Measurements from ENCODE around the gene SPRED2. TPM values are rescaled to one million over a fixed set of nuclear protein-coding genes. Genes with fewer than 3 reads are reported as not detected.

Gene SPRED2
- total and polyA plus RNA-seq, 4 donors, result 6.7 to 7.5 (median 7.1) TPM

DNA sequence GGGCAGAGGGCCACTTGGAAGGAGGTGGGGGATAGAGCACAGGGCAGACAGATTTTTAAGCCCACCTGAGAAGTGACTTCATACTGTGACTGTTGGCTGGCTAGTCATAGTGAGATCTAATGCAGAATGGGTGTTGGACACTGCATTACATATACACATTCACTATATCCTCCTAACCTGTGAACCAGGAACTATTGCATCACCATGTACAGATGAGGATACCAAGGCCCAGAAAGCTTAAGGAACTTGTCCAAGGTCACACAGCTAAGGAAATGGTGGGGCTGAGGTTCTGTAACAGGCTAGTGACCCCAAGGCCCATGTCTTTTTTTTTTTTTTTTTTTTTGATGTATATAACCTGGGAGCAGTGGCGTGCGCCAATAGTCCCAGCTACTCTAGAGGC is 49.6 kb upstream of the SPRED2 start:
- no peak overlapping the region for H3K4me3 ChIP-seq (ENCODE audit: low read depth in 1 of 3, low read length in 3 of 3)
- no peaks in the 10 kb centered on the region for H3K4me1 ChIP-seq (ENCODE audit: control insufficient read depth in 4 of 4, insufficient read depth in 4 of 4, low read length in 3 of 4)
- H3K27ac ChIP-seq (ENCODE audit: low read depth in 1 of 2, low read length in 2 of 2), result no peak overlapping the region
- no peak for DNase-seq (ENCODE audit: low spot score)
- WGBS, result 98% methylated on average over 2 of the region's 2 CpGs
- H3K9ac ChIP-seq (ENCODE audit: low read depth in 1 of 2, low read length in 2 of 2), result no peak overlapping the region
- H3K9me3 ChIP-seq (ENCODE audit: control insufficient read depth in 4 of 4, low read length in 3 of 4), result no peaks in the 10 kb centered on the region
- no peak for TF ChIP-seq RAD21 (IDR thresholded peaks at IDR 0.05)
- TF ChIP-seq YY1 (IDR thresholded peaks at IDR 0.05), result no peak
- TF ChIP-seq, protein P1, sequence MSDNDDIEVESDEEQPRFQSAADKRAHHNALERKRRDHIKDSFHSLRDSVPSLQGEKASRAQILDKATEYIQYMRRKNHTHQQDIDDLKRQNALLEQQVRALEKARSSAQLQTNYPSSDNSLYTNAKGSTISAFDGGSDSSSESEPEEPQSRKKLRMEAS (IDR thresholded peaks at IDR 0.05), result no peak
- TF ChIP-seq RXRA (IDR thresholded peaks at IDR 0.05), result no peak
- TF ChIP-seq FOXA2 (IDR thresholded peaks at IDR 0.05), result no peak
- no peak for TF ChIP-seq GABPA (IDR thresholded peaks at IDR 0.05 in 1 of 2, conservative IDR thresholded peaks at IDR 0.05 in 1 of 2)
- TF ChIP-seq ATF3 (IDR thresholded peaks at IDR 0.05), result no peak
- no peak for TF ChIP-seq HNF4A (conservative IDR thresholded peaks at IDR 0.05)
- TF ChIP-seq, protein P2, sequence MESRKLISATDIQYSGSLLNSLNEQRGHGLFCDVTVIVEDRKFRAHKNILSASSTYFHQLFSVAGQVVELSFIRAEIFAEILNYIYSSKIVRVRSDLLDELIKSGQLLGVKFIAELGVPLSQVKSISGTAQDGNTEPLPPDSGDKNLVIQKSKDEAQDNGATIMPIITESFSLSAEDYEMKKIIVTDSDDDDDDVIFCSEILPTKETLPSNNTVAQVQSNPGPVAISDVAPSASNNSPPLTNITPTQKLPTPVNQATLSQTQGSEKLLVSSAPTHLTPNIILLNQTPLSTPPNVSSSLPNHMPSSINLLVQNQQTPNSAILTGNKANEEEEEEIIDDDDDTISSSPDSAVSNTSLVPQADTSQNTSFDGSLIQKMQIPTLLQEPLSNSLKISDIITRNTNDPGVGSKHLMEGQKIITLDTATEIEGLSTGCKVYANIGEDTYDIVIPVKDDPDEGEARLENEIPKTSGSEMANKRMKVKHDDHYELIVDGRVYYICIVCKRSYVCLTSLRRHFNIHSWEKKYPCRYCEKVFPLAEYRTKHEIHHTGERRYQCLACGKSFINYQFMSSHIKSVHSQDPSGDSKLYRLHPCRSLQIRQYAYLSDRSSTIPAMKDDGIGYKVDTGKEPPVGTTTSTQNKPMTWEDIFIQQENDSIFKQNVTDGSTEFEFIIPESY (IDR thresholded peaks at IDR 0.05), result no peak
- TF ChIP-seq NR2F2 (IDR thresholded peaks at IDR 0.05), result no peak
- TF ChIP-seq, protein P3, sequence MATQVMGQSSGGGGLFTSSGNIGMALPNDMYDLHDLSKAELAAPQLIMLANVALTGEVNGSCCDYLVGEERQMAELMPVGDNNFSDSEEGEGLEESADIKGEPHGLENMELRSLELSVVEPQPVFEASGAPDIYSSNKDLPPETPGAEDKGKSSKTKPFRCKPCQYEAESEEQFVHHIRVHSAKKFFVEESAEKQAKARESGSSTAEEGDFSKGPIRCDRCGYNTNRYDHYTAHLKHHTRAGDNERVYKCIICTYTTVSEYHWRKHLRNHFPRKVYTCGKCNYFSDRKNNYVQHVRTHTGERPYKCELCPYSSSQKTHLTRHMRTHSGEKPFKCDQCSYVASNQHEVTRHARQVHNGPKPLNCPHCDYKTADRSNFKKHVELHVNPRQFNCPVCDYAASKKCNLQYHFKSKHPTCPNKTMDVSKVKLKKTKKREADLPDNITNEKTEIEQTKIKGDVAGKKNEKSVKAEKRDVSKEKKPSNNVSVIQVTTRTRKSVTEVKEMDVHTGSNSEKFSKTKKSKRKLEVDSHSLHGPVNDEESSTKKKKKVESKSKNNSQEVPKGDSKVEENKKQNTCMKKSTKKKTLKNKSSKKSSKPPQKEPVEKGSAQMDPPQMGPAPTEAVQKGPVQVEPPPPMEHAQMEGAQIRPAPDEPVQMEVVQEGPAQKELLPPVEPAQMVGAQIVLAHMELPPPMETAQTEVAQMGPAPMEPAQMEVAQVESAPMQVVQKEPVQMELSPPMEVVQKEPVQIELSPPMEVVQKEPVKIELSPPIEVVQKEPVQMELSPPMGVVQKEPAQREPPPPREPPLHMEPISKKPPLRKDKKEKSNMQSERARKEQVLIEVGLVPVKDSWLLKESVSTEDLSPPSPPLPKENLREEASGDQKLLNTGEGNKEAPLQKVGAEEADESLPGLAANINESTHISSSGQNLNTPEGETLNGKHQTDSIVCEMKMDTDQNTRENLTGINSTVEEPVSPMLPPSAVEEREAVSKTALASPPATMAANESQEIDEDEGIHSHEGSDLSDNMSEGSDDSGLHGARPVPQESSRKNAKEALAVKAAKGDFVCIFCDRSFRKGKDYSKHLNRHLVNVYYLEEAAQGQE (IDR thresholded peaks at IDR 0.05), result no peak
- no peak for TF ChIP-seq CTCF (IDR thresholded peaks at IDR 0.05; ENCODE audit: low read depth, low read length, missing input control)
- no peak for TF ChIP-seq FOXA1 (IDR thresholded peaks at IDR 0.05)
- no peak for TF ChIP-seq SP1 (IDR thresholded peaks at IDR 0.05)
- TF ChIP-seq JUND (IDR thresholded peaks at IDR 0.05), result no peak
- no peak for TF ChIP-seq EGR1 (IDR thresholded peaks at IDR 0.05; ENCODE audit: low read depth in 2 of 2)
- H3K36me3 ChIP-seq (ENCODE audit: control insufficient read depth in 4 of 4, insufficient read depth in 3 of 4, low read depth in 1 of 4, low read length in 3 of 4), result no peaks in the 10 kb centered on the region
- H3K27me3 ChIP-seq (ENCODE audit: control insufficient read depth in 4 of 4, insufficient read depth in 4 of 4, low read length in 3 of 4), result peaks cover 0 to 2% (median 0%) of the 10 kb centered on the region in 4 donors

- 76% methylated on average over 12 of the region's 12 CpGs for WGBS
- no peak for TF ChIP-seq TAF1 (conservative IDR thresholded peaks at IDR 0.05)
- no peak for TF ChIP-seq JUND (IDR thresholded peaks at IDR 0.05)
- TF ChIP-seq NR2F2 (IDR thresholded peaks at IDR 0.05), result no peak
- TF ChIP-seq HNF4G (IDR thresholded peaks at IDR 0.05), result no peak
- TF ChIP-seq, protein P2 (IDR thresholded peaks at IDR 0.05), result no peak
- no peak for TF ChIP-seq GABPA (IDR thresholded peaks at IDR 0.05 in 1 of 2, conservative IDR thresholded peaks at IDR 0.05 in 1 of 2)
- TF ChIP-seq FOXA1 (IDR thresholded peaks at IDR 0.05), result no peak
- TF ChIP-seq ATF3 (IDR thresholded peaks at IDR 0.05), result no peak
- TF ChIP-seq CTCF (IDR thresholded peaks at IDR 0.05; ENCODE audit: low read depth, low read length, missing input control), result no peak
- TF ChIP-seq EGR1 (IDR thresholded peaks at IDR 0.05; ENCODE audit: low read depth in 2 of 2), result no peak
- DNase-seq (ENCODE audit: low spot score), result no peak
- no peak overlapping the region for H3K4me3 ChIP-seq (ENCODE audit: low read depth in 1 of 3, low read length in 3 of 3)
- peaks cover 3 to 10% (median 6%) of the 10 kb centered on the region in 4 donors for H3K9me3 ChIP-seq (ENCODE audit: control insufficient read depth in 4 of 4, low read length in 3 of 4)
- no peak overlapping the region for H3K27ac ChIP-seq (ENCODE audit: low read depth in 1 of 2, low read length in 2 of 2)
- H3K36me3 ChIP-seq (ENCODE audit: control insufficient read depth in 4 of 4, insufficient read depth in 3 of 4, low read depth in 1 of 4, low read length in 3 of 4), result no peaks in the 10 kb centered on the region
- no peak overlapping the region for H3K9ac ChIP-seq (ENCODE audit: low read depth in 1 of 2, low read length in 2 of 2)
- no peaks in the 10 kb centered on the region for H3K4me1 ChIP-seq (ENCODE audit: control insufficient read depth in 4 of 4, insufficient read depth in 4 of 4, low read length in 3 of 4)
- peaks cover 0 to 2% (median 0%) of the 10 kb centered on the region in 4 donors for H3K27me3 ChIP-seq (ENCODE audit: control insufficient read depth in 4 of 4, insufficient read depth in 4 of 4, low read length in 3 of 4)
Measured at GRCh38 chr2:65479524-65479923, 47.1 kb upstream of the SPRED2 start.
